Ramos (cell line): ENCODE measurements around the gene ZNF112.
"Not testable (repeated sequence)": the region's sequence is repeated elsewhere in the genome, so short reads cannot be mapped to it uniquely, and the experiment has no call there.

ENCODE experiments used
- in situ Hi-C: fragments of 300-500 bp; cut with MboI; formaldehyde crosslinking; loops from one replicate; pipeline ENCODE4 v1.14.3; 2022; ENCODE audit warnings: low sequenced_read_pairs; ENCODE audit not compliant: unreplicated experiment

ZNF112 gene

DNA sequence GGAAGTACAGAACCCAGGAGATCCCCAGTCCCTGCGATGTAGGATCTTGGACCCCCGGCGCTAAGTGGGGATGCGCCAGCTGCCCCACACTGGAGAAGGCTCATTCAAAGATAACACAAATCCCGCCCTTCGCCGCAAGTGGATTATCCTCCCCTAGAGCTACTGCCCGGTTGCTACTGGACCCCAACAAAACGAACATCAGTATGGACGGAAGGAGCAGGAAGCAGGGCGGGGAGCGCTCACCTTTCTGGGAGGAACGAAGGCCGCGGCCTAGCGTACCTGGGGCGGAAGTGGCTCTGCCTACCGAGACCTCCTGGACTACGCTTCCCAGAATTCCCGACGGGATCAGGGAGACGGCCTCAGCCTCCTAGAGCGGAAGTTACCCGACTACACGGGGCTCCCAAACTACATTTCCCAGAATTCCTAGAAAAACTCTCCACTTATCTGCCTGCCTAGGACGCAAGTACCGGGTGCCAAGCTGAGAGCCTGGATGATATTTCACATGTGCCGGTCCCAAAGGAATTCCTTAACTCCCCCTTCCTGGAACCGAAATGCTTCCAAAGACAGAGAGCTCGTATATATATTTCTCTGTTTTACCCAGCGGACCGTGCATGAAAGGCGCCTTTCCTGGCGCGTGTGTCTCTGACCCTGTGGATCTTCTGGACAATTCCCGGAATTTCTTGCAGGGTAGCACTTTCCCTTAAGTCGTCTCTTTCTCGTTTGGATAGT lies at the start of gene ZNF112:
Gene ZNF112, minus strand, starts transcription at position 298 of the 729 bp plus-strand sequence. CDS start 16,141 bp downstream, outside the sequence.
- in situ Hi-C loops: no loop called here

DNA sequence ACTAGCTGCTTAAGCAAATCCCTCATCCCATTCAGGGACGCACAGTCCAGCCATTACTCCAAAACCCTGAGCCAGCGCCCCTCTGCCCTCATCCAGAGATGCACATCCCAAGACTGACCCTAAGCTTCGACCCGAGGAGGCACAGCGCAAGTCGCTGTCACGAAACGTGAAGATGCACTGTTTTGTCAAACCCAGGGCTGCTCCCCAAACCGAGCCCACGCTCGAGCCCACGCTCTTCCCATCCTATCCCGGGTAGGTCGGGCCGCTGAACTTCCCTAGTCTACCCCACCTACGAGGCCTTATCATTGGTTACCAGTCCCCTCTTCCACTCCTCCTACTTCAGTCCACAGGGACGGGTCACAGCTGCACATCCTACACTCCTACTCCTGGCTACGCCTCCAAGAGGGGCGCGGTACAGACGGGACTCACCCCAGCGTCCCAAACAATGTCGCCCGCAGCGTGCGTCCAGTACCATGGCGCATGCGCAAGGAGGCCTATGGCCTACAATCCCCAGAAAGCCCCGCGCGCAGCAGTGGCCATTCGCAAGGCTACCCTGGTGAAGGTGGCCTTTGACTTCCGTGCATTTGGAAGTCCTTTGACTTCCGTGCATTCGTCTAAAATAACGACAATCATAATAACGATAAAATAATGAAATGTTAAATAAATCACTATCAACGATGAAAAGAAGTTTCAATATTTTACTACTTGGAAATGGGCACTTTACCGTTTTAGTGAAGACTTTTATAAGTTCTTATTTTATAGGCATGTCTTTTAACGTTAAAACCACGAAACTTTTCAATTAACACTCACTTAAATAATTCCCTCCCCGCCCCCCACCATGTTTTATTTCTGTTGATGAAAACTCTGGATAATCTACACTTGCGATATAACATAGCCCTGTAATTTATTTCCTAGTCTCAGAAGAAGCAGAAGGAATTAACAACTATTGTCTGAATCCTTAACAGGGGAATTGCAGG lies 44.9 kb upstream of the ZNF112 start, which contains the start of gene ZNF285:
Gene ZNF285, minus strand, starts transcription at position 470 of the 977 bp plus-strand sequence. CDS start 4,395 bp downstream, outside the sequence.
- in situ Hi-C loops: no loop called here

DNA sequence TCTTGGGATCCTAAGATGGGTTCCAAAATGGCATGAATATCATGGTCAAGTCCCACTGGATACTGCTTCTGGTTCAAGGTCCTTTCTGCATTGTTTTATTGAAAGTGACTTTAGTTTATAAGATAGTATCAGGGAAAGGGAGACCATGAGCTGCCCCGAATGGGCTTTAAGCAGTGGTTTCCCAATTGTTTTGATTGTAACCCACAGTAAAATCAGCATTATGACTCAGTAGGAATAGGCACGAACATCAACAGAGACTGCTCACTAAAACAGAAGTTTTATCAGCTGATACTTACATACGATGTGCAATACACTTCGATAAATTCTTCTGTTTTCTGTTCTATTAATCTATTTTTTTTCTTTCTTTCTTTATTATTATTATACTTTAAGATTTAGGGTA lies 32.8 kb upstream of the ZNF112 start:
- in situ Hi-C loops: not testable (repeated sequence)

DNA sequence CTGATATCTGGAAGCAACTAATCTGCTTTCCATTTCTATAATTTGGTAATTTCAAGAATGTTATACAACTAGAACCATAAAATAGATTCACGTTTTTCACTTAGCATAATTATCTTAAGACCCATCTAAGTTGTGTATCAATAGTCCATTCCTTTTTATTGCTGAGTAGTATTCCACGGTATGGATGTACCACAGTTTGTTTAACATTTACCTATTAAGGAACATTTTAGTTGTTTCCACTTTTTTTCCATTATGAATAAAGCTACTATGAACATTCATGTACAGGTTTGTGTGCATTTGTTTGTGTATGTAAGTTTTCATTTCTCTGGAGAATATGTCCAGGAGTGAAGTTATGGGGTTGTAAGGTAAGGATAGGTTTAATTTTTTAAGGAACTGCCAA lies 18.3 kb upstream of the ZNF112 start:
- in situ Hi-C loops: no loop called here

DNA sequence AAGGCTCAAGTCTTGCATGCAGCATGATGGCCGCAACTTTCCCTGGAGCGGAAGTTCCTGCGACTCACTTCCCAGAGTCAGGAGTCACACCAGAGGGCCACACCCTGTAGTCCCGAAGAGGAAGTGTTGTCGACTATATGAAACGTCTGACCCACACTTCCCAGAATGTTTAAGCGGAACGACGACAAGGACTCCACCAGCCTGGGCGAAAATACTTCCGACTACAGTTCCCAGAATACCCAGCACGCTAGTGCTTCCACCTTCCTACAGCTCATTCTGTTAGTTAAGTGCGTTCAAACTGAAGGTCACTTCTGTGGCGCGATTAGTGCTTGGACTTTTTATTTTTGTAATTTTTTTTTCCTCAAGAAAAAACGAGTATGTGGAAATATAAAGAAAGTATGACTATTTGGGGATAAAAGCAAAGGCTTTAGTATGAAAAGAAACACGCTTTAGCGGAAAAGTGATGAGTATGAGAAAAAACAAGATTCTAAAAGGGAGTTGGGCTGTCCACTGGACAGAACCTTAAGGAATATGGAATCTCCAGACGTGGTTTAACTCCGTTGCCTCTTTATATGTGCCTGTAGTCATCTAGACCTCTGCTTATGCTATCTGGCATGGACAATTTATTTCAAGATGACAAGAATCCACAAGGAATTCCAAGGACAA lies 15.5 kb upstream of the ZNF112 start:
- in situ Hi-C loops: no loop called here

DNA sequence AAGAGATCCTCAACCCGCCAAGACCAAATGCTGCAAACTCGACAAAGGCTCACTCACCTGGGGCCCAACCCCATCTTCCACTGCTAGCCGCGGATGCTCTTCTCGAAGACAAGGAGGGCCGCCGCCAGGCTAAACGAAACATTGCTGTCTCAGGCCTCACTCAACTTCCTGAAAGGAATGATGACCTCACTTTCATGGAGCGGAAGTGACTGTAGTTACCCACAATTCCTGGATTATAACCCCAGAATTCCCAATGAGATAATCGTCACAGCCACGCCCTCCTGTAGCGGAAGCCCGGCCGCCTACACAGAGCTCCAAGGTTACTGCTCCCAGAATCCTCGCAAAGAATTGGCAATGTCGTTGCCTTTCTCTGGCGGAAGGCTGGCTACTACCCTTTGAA lies 10.5 kb upstream of the ZNF112 start:
- in situ Hi-C loops: no loop called here

DNA sequence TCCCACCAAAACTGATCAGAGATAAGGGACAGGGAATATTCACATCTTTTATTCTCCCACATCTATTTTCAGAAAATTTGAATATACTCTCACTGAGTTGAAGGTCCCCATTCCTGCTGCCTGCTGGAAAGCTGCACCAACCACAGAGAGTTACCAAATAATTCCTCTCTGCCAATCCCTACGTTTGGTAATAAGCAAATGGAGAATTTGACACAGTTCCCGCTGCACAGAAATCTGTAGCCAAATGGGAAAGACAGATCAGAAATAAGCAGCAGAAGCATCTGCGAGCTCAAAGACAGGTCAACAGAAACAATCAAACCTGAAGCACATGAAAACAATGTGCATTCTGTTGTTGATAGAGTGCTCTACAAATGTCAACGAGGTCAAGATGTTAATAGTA lies 9.9 kb downstream of the ZNF112 start:
- in situ Hi-C loops: no loop called here

DNA sequence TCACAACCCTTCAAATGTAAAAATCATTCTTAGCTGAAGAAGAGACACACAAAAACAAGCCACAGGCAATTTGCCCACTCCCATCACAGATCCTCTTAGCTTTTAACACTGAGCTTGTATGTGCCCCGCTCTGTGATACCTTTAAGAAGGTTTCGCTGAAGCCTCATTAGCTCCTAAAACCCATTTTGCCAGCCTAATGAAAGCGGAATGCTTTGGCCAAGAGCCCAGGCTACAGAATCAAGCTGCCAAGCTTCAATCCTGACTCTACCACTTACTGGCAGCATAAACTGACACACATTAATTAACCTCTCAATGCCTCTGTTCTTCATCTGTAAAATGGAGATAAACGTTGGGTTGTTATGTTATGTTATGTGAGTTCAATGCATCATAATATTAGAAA lies 10.5 kb downstream of the ZNF112 start:
- in situ Hi-C loops: no loop called here

DNA sequence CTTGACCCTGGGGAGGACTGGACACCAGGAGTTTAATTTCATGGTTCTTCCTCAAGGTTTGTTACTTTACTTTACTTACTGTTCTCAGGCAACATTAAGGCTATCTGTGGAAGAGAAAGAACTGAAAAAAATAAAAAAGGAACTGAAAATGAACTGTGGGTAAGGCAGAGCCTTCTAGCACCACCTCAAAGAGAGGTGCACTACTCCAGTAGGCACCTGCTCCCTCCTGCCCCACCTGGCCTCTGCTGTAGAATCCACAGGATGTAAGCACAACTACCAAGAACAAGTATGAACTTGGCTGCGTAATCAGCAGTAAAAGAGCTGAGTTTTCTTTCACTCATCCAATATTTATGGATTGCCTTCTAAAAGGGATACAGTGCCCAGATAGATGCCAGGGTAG lies 12.2 kb downstream of the ZNF112 start:
- in situ Hi-C loops: no loop called here

DNA sequence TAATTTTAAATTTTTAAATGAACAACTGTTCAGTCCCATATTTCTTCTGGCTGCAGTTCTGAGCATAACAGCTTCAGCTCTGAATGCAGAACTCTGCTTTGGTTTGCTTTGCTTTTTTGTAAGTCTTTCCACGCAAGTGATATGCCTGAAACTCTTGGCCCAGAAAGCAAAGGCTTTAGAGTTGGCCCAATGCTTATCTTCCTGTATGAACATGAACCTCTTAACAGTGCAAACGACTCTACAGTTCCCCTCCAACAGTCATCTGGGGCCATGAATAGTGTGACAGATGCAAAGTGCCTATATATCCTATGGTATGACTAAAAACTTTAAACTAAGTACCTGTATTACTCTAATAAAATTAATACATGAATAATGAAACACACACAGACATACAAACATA lies 14.7 kb downstream of the ZNF112 start:
- in situ Hi-C loops: no loop called here

DNA sequence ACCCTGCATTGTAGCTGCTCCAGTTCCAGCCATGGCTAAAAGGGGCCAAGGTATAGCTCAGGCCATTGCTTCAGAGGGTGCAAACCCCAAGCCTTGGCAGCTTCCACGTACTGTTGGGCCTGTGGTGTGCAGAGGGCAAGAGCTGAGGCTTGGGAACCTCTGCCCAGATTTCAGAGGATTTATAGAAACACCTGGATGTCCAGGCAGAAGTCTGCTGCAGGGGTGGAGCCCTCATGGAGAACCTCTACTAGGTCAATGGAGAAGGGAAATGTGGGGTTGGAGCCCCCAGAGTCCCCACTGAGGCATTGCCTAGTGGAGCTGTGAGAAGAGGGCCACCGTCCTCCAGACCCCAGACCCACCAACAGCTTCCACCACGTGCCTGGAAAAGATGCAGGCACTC lies 21.8 kb downstream of the ZNF112 start:
- in situ Hi-C loops: not testable (repeated sequence)

DNA sequence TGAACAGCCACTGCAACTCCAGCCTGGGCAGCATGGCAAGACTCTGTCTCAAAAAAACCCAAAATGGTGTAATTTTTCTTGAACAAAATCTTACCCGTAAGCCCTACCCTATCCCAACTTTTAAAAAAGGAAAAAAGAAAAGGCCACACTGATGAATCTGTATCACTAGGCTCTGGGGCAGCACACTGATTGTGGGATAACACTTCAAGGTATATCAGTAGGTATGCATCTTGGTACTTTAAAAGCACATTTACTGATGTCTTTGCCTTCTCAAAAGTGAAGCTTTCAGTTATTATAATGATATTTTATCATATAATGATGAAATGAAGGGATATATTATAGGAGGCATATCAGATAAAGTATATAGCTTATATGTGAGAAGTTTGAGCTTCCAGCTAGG lies 24.3 kb downstream of the ZNF112 start:
- in situ Hi-C loops: no loop called here

DNA sequence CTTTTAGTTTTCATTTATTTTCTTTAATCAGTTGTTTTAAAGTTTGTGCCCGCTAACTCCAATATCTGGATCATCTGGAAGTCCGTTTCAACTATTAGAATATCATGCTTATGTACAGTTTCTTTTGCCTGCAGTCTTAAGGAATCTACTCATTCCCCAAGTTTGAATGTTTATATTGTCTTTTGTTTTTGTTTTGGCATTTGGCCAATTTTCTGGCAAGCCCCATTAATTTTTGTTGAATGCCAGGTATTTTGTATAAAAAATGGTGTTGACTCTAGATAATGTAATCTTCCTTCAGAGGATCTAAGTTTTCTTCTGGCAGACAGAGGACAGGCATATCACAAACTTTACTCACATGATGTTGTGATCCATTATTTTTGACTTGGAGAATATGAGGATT lies 40.6 kb downstream of the ZNF112 start:
- in situ Hi-C loops: no loop called here

DNA sequence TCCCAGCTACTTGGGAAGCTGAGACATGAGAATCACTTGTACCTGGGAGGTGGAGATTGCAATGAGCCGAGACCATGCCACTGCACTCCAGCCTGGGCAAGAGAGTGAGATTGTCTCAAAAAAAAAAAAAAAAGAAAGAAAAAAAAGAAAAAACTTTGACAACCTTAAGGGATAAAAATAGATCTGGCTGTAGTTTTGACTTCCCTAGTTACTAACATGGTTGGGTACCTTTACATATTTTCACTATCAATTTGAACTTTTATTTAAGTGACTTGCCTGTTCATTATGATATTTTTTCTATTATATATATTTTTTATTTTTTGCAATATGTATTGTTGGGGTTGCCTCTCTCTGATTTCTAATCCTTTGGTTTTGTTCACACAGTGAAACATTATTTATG lies 43.2 kb downstream of the ZNF112 start:
- in situ Hi-C loops: no loop called here

DNA sequence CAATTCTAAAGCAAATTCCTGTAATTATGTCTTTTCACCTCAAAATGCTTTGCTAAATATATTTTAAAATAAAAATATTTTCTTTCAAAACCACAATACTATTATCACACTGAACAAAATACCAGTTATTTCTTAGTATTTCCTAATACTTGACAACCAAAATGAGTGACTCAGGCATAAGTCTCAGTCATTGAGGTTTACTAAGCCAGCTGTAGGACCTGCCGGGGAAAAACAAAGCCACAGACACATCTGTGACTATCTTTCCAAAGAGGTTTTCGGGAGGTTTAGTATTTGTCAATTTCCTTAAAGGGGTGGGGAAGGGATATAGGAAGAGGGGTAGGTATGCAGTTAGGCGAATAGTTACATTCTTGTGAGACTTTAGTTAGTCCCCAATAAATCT lies 48.5 kb downstream of the ZNF112 start:
- in situ Hi-C loops: no loop called here

DNA sequence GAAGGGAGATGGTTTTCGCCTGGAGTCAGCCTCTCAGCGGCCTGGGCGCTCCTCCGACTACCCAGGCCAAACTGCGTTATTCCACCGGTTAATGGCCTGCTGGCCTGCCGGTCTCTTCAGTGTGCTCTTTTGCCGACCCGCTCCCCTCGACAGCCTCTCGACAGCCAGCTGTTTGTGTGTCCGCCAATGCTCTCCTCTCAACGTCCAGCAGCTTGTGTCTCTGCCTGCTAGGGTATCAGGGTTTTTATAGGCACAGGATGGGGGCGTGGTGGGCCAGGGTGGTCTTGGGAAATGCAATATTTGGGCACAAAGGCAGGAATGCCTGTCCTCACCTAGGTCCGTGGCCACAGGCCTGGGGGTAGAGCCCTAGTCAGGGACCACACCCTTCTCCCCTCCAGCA lies 50.2 kb downstream of the ZNF112 start:
- in situ Hi-C loops: no loop called here

DNA sequence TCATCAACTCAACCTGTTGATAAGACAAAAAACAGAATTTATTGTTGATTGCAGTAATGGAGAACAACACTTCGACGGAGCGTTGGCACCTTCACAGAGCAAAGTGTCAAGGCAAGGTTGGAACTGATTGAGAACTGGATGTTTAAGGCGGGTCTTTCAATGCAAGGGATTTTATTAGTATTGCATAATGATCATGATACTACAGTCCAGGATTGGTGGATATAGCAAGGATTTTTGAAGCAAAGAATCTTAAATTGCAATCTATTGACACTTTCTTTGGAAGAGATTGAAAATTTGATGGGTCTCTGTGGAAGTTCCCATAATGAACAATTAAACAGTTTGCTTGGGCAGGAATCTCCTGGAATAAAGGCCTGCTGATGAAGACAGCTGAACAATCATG lies 51.0 kb downstream of the ZNF112 start:
- in situ Hi-C loops: no loop called here

DNA sequence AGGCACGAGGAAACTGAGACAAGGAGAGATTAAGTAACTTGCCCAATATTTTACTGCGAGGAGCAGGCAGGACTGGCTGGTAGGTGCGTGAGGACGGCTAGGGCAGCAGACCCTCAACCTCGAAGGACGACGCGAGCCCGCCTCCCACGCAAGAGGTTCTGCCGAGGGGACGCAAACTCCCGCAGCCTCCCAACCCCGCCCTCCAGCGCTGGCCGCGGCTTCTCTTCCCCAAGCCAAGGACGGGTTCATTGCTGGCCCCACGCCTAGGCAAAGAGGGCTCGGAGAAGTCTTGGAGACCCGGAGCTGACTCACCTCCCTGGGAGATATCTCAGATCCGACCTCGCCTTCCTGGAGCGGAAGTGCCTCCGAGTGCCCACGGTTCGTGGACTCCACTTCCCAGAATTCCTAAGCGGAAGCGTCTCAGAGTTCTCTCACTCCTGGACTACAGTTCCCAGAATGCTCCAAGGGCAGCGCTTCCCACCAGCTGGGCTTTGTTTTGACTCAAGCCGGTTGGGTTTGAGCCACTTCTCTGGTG lies 51.8 kb downstream of the ZNF112 start, which contains the start of gene ZNF235:
Gene ZNF235, minus strand, starts transcription at position 367 of the 535 bp plus-strand sequence. CDS start 1,621 bp downstream, outside the sequence.
- in situ Hi-C loops: no loop called here

DNA sequence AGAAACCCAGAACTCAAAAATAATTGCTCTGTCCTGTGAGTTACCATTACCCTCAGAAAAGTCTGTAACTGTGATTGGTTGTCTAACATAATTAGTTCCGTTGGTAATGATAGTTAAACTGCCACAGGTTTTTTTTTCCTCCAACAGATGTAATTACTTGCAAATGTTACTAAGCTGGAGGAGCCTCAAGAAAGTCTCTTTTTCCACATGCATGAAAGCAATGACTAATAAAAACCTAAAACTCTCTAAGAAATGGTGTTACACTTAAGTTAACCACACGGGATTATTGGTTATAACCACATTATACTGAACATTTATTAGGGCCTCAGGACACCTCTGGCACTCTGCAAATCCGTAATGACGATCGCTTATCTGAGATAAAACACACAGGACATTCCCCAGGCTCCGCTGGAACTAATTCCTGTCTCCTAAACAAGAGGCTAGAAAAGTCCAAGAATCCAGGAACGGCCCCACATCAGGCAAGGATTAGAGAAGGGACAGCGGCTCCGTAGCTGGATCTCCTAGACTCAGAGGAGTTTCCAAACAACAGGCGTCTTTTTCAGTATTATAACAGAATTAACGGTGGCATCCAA lies 52.4 kb downstream of the ZNF112 start:
- in situ Hi-C loops: no loop called here

DNA sequence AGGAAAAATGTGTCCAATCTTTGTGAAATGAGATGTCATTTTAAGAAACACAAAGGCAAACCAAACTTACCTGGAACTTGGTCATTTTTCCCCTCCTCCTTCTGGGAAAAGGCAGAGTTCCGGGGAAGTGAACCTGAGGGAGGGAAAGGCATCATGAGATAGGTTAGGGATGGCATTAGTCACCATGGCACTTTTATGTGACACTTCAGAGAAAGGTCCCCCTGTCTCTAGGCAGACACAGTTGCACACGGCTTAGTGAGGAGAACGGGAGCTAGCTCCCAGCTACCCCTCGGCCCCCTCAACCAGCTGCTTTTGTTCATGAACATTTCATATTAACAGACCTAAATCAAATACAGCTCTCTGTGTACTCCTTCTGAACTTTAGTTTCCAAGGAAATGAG lies 53.2 kb downstream of the ZNF112 start:
- in situ Hi-C loops: no loop called here
